ENCODE data around the gene ATG16L1. TPM values are rescaled to one million over a fixed set of nuclear protein-coding genes. Genes with fewer than 3 reads are reported as not detected.

The ATG16L1 gene
- total RNA-seq, 1 donor from 2014 or later: 49.9 TPM

DNA sequence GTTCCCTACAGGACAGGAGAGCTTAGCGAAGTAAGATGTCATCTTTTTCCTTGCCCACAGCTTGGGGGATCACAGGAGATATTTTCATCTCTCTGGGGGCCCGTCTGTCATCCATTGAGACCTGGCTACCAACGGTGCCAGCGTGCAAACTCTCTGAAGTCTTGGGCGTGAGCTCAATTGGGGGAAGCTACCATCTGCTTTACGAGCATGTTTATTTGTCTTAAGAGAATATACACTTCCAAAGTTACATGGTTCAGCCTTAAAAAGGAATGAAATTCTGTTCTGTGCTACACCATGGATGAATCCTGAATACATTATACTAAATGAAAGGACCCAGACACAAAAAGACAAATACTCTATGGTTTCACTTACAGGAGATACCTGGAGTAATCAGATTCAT lies 69.7 kb downstream of the ATG16L1 start:
- ATAC-seq (ENCODE audit: low read depth): no peak
- H3K4me3 Mint-ChIP-seq: peak overlapping the region; percentile 39
- intact Hi-C loops (cut with micrococcal nuclease): no loop called here

DNA sequence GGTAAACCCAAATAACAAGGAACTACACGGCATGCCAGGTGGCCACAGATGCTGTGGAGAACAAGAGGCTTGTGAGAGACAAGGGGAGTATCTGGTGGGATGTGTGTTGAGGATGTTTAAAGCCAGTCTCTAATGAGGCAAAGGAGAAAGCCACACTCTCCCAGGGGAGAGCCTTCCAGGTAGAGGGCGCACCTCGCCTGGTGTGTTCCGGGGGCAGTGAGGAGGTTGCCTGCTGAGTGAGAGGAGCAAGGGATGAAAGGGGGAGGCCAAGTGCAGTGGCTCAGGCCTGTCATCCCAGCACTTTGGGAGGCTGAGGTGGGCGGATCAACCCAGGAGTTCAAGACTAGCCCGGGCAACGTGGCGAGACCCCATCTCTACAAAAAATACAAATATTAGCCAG lies 72.4 kb downstream of the ATG16L1 start:
- no peaks in the 10 kb centered on the region for H3K36me3 Mint-ChIP-seq (ENCODE audit: low read depth)
- DNase-seq (no peak), ATAC-seq (ENCODE audit: low read depth) (no peak)
- ChIA-PET CTCF (no interaction called here), POLR2A (interaction anchor here (1.6 to 2.9 kb wide), 2 partner anchors 7 to 10 kb away, joined by 4 to 25 read pairs; no protein-coding TSS in a partner anchor)
- TF ChIP-seq, protein P1, sequence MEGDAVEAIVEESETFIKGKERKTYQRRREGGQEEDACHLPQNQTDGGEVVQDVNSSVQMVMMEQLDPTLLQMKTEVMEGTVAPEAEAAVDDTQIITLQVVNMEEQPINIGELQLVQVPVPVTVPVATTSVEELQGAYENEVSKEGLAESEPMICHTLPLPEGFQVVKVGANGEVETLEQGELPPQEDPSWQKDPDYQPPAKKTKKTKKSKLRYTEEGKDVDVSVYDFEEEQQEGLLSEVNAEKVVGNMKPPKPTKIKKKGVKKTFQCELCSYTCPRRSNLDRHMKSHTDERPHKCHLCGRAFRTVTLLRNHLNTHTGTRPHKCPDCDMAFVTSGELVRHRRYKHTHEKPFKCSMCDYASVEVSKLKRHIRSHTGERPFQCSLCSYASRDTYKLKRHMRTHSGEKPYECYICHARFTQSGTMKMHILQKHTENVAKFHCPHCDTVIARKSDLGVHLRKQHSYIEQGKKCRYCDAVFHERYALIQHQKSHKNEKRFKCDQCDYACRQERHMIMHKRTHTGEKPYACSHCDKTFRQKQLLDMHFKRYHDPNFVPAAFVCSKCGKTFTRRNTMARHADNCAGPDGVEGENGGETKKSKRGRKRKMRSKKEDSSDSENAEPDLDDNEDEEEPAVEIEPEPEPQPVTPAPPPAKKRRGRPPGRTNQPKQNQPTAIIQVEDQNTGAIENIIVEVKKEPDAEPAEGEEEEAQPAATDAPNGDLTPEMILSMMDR (IDR thresholded peaks at IDR 0.05): no peak
- no peaks in the 10 kb centered on the region for H3K27me3 Mint-ChIP-seq
- H3K4me1 Mint-ChIP-seq: peaks cover 56% of the 10 kb centered on the region
- intact Hi-C loops (cut with micrococcal nuclease): no loop called here
- no peaks in the 10 kb centered on the region for H3K9me3 Mint-ChIP-seq
- H3K4me3 Mint-ChIP-seq: no peak overlapping the region
- peak overlapping the region; percentile 57 for H3K27ac Mint-ChIP-seq

More for the DNA sequence above, 69.7 kb downstream of the ATG16L1 start:
- Mint-ChIP-seq H3K36me3 (ENCODE audit: low read depth) (no peaks in the 10 kb centered on the region), H3K27ac (no peak overlapping the region), H3K27me3 (no peaks in the 10 kb centered on the region), H3K4me1 (peaks cover 60% of the 10 kb centered on the region), H3K9me3 (no peaks in the 10 kb centered on the region)
- no peak for DNase-seq
- CTCF ChIA-PET: no interaction called here
- POLR2A ChIA-PET: interaction anchor here (1.3 to 2.9 kb wide), 2 partner anchors 10 to 32 kb away, joined by 15 to 25 read pairs; partner anchors contain the start of gene DGKD
- TF ChIP-seq, protein P1 (IDR thresholded peaks at IDR 0.05): no peak

DNA sequence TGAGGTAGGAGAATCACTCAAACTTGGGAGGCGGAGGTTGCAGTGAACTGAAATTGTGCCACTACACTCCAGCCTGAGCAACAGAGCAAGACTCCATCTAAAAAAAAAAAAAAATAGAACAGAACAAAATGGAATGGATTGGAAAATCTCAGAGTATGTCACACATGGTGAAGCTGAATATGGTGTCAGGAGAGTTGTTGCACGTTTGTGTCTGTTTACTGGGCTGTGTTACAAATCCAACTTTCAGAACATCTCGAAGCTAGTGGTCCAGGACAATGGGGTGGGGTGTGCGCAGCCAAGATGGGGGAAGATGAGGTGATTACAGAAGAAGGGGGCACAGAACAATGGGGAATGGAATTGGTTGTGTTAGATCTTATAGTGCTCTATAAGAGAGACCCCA lies 73.8 kb downstream of the ATG16L1 start:
- no peaks in the 10 kb centered on the region for H3K9me3 Mint-ChIP-seq
- ATAC-seq (ENCODE audit: low read depth) (no peak), DNase-seq (no peak)
- H3K36me3 Mint-ChIP-seq (ENCODE audit: low read depth): no peaks in the 10 kb centered on the region
- peaks cover 69% of the 10 kb centered on the region for H3K4me1 Mint-ChIP-seq
- TF ChIP-seq, protein P1 (IDR thresholded peaks at IDR 0.05): no peak
- ChIA-PET CTCF (no interaction called here), POLR2A (interaction anchor here (0.6 to 0.7 kb wide), 2 partner anchors 22 to 99 kb away, joined by 3 to 5 read pairs; no protein-coding TSS in a partner anchor)
- no peaks in the 10 kb centered on the region for H3K27me3 Mint-ChIP-seq
- no peak overlapping the region for H3K4me3 Mint-ChIP-seq
- H3K27ac Mint-ChIP-seq: no peak overlapping the region
- intact Hi-C loops (cut with micrococcal nuclease): no loop called here

DNA sequence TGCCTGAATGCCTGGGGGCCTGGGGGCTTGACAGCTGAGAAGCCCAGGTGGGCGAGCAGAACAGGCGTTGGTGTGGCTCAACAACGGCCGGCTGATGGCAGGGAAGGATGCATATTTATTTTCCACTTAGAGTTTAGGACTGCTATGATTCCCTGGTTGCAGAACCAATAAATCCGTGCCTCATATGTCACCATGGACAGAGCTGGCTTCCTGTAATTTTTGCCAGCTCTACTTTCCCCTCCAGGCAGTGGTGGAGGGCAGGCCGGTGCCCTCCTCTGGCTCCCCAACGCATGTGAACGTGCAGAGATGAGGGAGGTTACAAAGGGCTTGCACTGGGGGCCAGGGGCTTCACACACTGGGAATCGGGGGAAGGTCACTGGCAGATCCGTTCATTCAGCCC lies 74.3 kb downstream of the ATG16L1 start:
- no peak overlapping the region for H3K4me3 Mint-ChIP-seq
- DNase-seq (no peak), ATAC-seq (ENCODE audit: low read depth) (no peak)
- no peak overlapping the region for H3K27ac Mint-ChIP-seq
- ChIA-PET POLR2A (interaction anchor here (0.6 to 0.7 kb wide), 2 partner anchors 23 to 98 kb away, joined by 3 to 5 read pairs; no protein-coding TSS in a partner anchor), CTCF (no interaction called here)
- intact Hi-C loops (cut with micrococcal nuclease): no loop called here
- H3K27me3 Mint-ChIP-seq: no peaks in the 10 kb centered on the region
- peaks cover 74% of the 10 kb centered on the region for H3K4me1 Mint-ChIP-seq
- H3K36me3 Mint-ChIP-seq (ENCODE audit: low read depth): no peaks in the 10 kb centered on the region
- TF ChIP-seq, protein P1 (IDR thresholded peaks at IDR 0.05): no peak
- H3K9me3 Mint-ChIP-seq: no peaks in the 10 kb centered on the region

DNA sequence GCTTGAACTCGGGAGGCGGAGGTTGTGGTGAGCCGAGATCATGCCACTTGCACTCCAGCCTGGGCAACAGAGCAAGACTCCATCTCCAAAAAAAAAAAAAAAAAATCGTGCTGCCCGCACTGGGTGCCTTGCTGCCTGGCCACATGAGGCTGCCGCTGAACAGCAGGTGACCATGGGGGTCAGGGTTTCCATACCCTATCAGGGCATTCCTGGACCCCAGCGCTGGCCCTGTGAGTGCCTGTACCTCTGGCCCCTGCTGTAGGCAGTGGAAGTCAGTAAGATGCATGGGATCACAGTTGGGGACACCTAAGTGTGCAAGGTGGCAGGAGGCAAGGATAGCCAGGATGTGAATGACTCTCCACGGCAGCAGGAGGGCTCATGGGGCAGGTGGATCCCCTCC lies 75.0 kb downstream of the ATG16L1 start:
- Mint-ChIP-seq H3K27ac (no peak overlapping the region), H3K4me3 (no peak overlapping the region), H3K36me3 (ENCODE audit: low read depth) (no peaks in the 10 kb centered on the region), H3K9me3 (no peaks in the 10 kb centered on the region), H3K27me3 (no peaks in the 10 kb centered on the region), H3K4me1 (peaks cover 76% of the 10 kb centered on the region)
- DNase-seq: no peak
- ATAC-seq (ENCODE audit: low read depth): no peak
- TF ChIP-seq, protein P1 (IDR thresholded peaks at IDR 0.05): no peak
- POLR2A ChIA-PET: no interaction called here
- intact Hi-C loops (cut with micrococcal nuclease): no loop called here
- CTCF ChIA-PET: no interaction called here
